Hepatic stellate cell (primary cell): ENCODE data around the gene EOGT.

Source experiments
- DNase-seq: peaks from one replicate; pipeline ENCODE4 v3.0.0; 2011; ENCODE audit warnings: low spot score

Gene EOGT

GRCh38 chr3:68963376-68963775 is 50.1 kb downstream of the EOGT start:
- no peak for DNase-seq

GRCh38 chr3:68958932-68959331 is 54.6 kb downstream of the EOGT start:
- DNase-seq = no peak

GRCh38 chr3:68957895-68958294 is 55.6 kb downstream of the EOGT start:
- no peak for DNase-seq

GRCh38 chr3:68953816-68954444 is 59.6 kb downstream of the EOGT start:
- no peak for DNase-seq

- DNase-seq = no peak
Measured at GRCh38 chr3:68945225-68945624, 68.3 kb downstream of the EOGT start.

GRCh38 chr3:68943753-68944500 is 69.6 kb downstream of the EOGT start:
- DNase-seq = no peak

GRCh38 chr3:68941055-68941454 is 72.4 kb downstream of the EOGT start:
- no peak for DNase-seq

GRCh38 chr3:68936856-68937255 is 76.6 kb downstream of the EOGT start:
- DNase-seq = no peak

GRCh38 chr3:68935778-68936177 is 77.7 kb downstream of the EOGT start:
- DNase-seq = no peak

GRCh38 chr3:68931406-68932149 is 81.9 kb downstream of the EOGT start:
- no peak for DNase-seq
